Measurements from ENCODE around the gene TNK2. TPM values are rescaled to one million over a fixed set of nuclear protein-coding genes. Genes with fewer than 3 reads are reported as not detected.
"Not testable (repeated sequence)": the region's sequence is repeated elsewhere in the genome, so short reads cannot be mapped to it uniquely, and the experiment has no call there.

The TNK2 gene
- total and polyA plus RNA-seq, 8 donors, result 21.0 to 91.2 (median 25.0) TPM

- Histone ChIP-seq H3K36me3 (no peaks in the 10 kb centered on the region), H3K9me3 (no peaks in the 10 kb centered on the region), H3K4me3 (no peak overlapping the region), H3K27me3 (no peaks in the 10 kb centered on the region), H3K4me1 (peaks cover 15 to 26% (median 16%) of the 10 kb centered on the region in 3 donors), H3K27ac (no peak overlapping the region)
- ATAC-seq (no peak), FAIRE-seq (no peak), DNase-seq (peak in 2 of 6 donors; percentile 22 to 47)
- intact Hi-C loops (cut with DNase I), result no loop called here
- no peak for TF ChIP-seq CTCF (IDR thresholded peaks at IDR 0.05)
- WGBS, 2 donors, result 72 to 79% methylated on average over 6 of the region's 6 CpGs
Observed at GRCh38 chr3:195903950-195904290, 4.4 kb downstream of the TNK2 start.

- WGBS, 2 donors, result 93 to 95% methylated on average over 9 of the region's 9 CpGs
- H3K9me3 ChIP-seq; ATAC-seq; FAIRE-seq; intact Hi-C loops (cut with DNase I); DNase-seq; H3K36me3 ChIP-seq; H3K27ac ChIP-seq; H3K4me3 ChIP-seq; H3K27me3 ChIP-seq: not testable (repeated sequence)
- H3K4me1 ChIP-seq, result peaks cover 11 to 20% (median 12%) of the 10 kb centered on the region in 3 donors
Observed at GRCh38 chr3:195902634-195903033, 5.7 kb downstream of the TNK2 start.

GRCh38 chr3:195901836-195902585 lies 6.3 kb downstream of the TNK2 start:
- peaks cover 5 to 14% (median 6%) of the 10 kb centered on the region in 3 donors for H3K4me1 ChIP-seq
- H3K27ac ChIP-seq; H3K27me3 ChIP-seq; H3K36me3 ChIP-seq; H3K4me3 ChIP-seq; H3K9me3 ChIP-seq; FAIRE-seq; ATAC-seq; intact Hi-C loops (cut with DNase I): not testable (repeated sequence)
- DNase-seq, result peak in 1 of 6 donors; percentile 11
- WGBS, 2 donors, result 90 to 94% methylated on average over 16 of the region's 16 CpGs

- FAIRE-seq (no peak), DNase-seq (peak in 4 of 6 donors; percentile 25 to 70 (median 44)), ATAC-seq (peak in 2 of 4 donors; percentile 42 to 48)
- H3K4me1 ChIP-seq, result peaks cover 0 to 6% (median 5%) of the 10 kb centered on the region in 3 donors
- no peaks in the 10 kb centered on the region for H3K9me3 ChIP-seq
- no peak overlapping the region for H3K4me3 ChIP-seq
- no peaks in the 10 kb centered on the region for H3K27me3 ChIP-seq
- TF ChIP-seq CTCF (IDR thresholded peaks at IDR 0.05), result no peak
- H3K27ac ChIP-seq, result no peak overlapping the region
- no peaks in the 10 kb centered on the region for H3K36me3 ChIP-seq
- WGBS, 2 donors, result 84 to 88% methylated on average over 23 of the region's 23 CpGs
- intact Hi-C loops (cut with DNase I), result no loop called here
Observed at GRCh38 chr3:195900436-195901355, 7.7 kb downstream of the TNK2 start.

GRCh38 chr3:195899701-195900435 lies 8.5 kb downstream of the TNK2 start:
- Histone ChIP-seq H3K9me3 (no peaks in the 10 kb centered on the region), H3K4me3 (no peak overlapping the region), H3K27ac (no peak overlapping the region), H3K27me3 (no peaks in the 10 kb centered on the region), H3K4me1 (peaks cover 0 to 7% (median 4%) of the 10 kb centered on the region in 3 donors), H3K36me3 (no peaks in the 10 kb centered on the region)
- ATAC-seq, result no peak
- no peak for FAIRE-seq
- DNase-seq, result peak in 3 of 6 donors; percentile 6 to 51 (median 37)
- intact Hi-C loops (cut with DNase I), result no loop called here
- 90 to 91% methylated on average over 15 of the region's 15 CpGs for WGBS, 2 donors
- no peak for TF ChIP-seq CTCF (IDR thresholded peaks at IDR 0.05)

All from pancreas (tissue), 10 donors.